Activated T-cell treated with anti-CD3 and anti-CD28 coated beads for 48 hours (primary cell): Measurements from ENCODE around the gene KLHL6.
"Not testable (repeated sequence)": the region's sequence is repeated elsewhere in the genome, so short reads cannot be mapped to it uniquely, and the experiment has no call there.

Experiments used
- DNase-seq: peaks from one replicate; pipeline ENCODE4 v3.0.0-alpha.2; 2020; ENCODE audit warnings: low read depth

KLHL6 gene

DNA sequence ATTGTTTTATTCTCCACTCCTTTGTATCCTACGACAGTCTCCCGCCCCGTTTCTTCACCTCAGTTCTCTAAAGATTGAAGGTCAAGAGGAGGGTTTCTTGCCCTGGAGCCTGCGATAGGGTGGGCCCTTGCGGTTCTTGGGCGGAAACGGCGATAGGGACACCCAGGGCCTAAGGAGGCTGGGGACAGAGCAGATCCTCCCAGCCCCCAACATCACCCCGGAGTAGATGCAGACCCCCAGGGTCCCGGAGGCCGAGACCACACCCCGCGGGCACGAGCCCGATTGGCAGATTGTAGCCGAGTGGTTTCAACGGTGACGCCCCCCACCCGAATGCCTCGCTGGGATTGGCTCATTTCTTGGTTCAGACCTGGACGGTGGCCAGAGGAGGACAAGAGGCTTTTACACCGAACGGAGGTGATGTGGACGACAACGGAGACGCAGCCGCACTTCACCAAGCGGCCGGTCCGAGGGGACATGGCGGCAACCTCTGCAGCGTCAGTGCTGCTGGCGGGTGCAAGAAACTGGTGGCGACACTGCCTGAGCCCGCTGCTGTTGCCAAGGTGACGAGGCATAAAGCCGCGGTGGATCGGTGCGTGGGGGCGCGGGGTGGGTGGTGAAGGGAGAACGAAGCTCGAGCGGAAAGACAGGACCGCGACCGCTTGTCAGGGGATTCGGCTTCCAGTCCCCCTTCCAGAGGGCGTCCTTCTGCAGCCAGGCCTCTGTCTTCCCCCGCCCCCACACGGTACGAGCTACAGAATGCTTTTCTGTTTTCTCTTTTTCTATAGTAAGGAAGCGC is 108.1 kb downstream of the KLHL6 start:
- DNase-seq, result peak; percentile 75

- no peak for DNase-seq
Observed at GRCh38 chr3:183446838-183447205, 108.7 kb downstream of the KLHL6 start.

GRCh38 chr3:183444748-183445147 is 110.8 kb downstream of the KLHL6 start:
- DNase-seq, result no peak

- DNase-seq, result no peak
Observed at GRCh38 chr3:183443395-183444385, 111.8 kb downstream of the KLHL6 start.

GRCh38 chr3:183442994-183443393 is 112.5 kb downstream of the KLHL6 start:
- no peak for DNase-seq

GRCh38 chr3:183440521-183440920 is 115.0 kb downstream of the KLHL6 start:
- DNase-seq, result not testable (repeated sequence)

DNA sequence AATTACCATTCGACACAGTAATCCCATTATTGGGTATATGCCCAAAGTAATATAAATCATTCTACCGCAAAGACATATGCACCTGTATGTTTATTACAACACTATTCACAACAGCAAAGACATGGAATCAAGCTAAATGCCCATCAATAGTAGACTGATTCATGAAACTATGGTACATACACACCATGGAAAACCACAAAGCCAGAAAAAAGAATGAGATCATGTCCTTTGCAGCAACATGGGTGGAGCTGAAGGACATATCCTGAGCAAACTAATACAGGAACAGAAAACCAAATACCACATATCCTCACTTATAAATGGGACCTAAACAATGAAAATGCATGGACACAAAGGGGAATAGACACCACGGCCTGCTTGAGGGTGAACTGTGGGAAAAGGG is 116.0 kb downstream of the KLHL6 start:
- no peak for DNase-seq

- no peak for DNase-seq
Observed at GRCh38 chr3:183438735-183439134, 116.8 kb downstream of the KLHL6 start.

GRCh38 chr3:183437666-183438564 is 117.6 kb downstream of the KLHL6 start:
- DNase-seq, result no peak
